ENCODE data around the gene SENP1.
"Not testable (repeated sequence)": the region's sequence is repeated elsewhere in the genome, so short reads cannot be mapped to it uniquely, and the experiment has no call there.

Gene SENP1

DNA sequence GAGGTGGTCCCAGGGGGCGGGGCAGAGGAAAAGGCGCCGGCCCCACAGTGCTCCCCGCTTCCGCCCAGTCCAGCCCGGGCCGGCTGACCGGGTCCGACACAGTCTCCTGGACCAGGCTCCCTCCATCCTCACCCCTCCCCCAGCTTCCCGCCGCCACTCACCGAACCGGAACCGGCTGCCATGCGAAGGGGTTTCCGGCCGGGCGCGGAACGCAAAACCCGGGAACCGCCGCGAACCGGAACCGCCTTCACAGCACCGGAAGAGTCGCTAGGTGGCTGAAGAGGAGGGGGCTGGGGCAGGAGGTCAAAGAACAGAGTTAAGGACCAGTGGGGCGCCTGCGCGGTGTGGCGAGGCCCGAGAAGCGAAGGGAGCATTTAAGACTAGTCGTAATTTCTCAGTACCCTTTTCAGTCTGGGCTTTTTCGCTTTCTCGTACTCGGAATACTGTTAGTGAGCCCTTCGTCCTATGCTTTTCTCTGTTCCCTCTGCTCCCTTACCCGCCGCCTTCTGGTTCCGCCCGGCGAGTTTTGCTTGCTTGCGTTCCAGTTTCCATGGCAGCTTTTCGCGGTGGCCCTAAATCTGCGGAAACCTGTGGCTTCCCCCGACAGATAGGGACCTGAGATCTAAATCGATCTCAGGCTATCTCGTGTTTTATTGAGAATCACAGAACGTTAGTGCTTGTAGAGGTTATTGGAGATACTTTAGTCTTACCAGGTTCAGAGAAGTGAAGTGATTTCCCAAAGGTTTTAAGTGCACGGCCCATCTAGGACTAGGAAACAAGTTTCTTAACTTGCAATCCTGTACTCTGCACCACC lies at the start of gene SENP1:
SENP1 (minus strand) TSS at position 213 of the 814 bp plus-strand sequence. CDS start 4,607 bp downstream, outside the sequence.
- DNase-seq (ENCODE audit: low read depth in 1 of 2, low spot score in 1 of 2) = peak; percentile 79 to 83

DNA sequence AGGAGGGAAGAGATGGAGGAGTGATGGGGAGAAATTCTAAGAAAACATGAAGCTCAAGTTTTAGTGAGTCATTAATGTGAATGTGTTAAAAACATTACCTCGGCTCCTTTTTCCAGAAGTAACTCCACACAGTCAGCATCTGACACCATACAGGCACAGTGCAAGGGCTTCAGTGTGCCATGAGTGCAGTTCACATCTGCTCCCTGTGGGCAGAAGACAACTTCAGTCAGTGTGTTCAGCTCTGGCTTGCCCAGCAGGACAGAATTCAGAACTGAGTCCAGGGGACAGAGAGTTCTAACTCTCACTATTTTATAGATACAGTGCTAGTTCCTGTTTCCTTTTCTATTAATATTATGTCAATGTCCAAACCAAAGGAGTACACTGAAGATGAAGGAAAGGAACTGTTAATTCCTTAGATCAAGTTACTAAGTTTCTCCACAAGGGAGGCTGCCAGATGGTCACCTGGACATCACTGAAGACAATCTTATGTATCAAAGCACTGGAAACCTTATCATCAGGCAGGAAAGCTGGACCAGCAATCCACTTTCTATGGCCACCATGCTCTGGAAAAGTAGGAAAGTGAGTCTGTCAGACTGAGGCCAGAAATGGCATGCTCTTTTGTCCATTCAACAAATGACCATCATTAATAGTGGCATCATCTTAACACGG lies 45.4 kb upstream of the SENP1 start:
- DNase-seq (ENCODE audit: low read depth in 1 of 2, low spot score in 1 of 2) = no peak

DNA sequence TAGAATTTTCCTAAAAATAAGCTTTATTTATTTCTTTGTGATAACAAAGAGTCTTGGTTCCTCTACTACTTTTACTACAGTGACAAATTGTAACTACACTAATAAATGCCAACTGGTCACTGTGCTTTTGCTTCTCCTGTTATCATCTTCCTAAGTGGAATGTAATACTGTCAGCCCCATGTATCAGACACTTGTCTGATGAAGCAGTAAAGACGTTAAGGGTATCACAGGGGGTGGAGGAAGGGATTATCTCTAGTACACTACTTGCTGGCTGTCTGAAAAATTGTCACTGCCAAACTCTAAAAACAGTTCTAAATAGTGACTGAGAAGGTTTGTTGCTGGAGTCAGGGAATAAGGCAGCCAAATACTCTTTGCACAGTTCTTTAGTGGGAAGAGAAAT lies 40.1 kb upstream of the SENP1 start:
- DNase-seq (ENCODE audit: low read depth in 1 of 2, low spot score in 1 of 2) = no peak

DNA sequence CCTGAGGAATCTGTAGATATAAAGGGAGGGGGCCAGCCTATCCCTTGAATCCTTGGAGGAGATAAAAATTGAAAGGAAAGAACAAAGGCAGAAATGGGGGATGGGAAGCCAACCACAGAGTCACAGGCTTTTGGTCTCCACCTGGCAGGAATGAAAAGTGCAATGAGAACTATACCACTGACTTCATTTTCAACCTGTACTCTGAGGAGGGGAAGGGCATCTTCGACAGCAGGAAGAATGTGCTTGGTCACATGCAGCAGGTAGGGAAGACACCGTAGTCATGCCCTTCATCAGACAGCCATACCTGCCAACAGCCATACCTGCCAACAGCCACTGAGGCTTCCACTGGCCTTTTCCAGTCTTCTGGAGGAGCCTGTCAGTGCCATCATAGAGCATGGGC lies 38.0 kb upstream of the SENP1 start:
- no peak for DNase-seq (ENCODE audit: low read depth in 1 of 2, low spot score in 1 of 2)

DNA sequence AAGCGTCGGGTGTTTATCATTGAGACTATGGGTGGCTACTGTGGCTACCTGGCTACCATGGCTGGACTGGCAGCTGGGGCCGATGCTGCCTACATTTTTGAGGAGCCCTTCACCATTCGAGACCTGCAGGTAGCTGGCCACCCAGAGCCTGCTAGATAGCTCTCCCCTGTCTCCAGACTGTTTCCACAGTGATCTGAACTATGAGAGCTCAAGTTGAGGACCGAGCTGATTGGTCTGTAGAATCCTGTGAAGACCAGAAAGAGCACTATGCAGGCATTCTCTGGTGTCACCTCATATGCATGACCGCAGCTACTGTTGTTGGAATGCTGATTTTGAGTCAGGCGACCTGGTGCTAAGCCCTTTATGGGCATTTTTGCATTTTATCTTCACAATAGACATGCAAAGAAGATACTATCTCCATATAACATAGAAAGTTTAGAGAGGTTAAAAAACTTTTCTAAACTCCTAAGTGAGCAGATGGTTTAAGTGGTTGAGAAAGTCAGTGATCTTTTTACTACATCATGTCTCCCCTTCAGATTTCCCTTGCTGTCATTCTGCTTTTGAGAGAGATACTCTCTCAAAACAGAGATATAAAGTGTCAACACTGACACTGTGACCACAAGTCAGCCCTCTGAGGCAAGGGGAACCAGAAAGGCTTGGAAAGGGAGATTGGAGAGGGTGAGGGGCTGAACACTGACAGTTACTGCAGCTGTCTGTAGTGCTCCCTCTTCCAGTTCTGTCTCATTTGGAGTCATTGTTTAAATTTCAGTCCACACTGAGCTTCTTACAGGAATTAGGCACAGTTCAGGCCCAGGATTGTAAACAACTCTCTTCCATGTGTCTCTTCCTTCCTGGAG lies 37.2 kb upstream of the SENP1 start:
- no peak for DNase-seq (ENCODE audit: low read depth in 1 of 2, low spot score in 1 of 2)

DNA sequence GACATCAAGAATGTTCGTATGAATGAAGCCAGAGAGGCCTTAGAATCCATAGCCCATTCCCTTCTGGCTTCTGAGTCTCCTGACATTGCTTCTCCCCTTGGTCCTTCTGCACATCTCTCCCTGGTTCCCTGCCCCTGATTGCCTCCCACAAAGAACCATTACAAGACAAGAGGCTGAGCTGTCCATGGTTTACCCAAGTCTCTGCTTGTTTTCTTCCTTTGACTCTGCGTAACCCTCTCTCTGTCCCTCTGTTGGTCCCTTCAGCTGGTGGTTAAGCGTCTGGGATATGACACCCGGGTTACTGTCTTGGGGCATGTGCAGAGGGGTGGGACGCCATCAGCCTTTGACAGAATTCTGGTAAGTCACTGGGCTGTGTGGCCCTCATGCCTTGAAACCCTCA lies 29.1 kb upstream of the SENP1 start:
- no peak for DNase-seq (ENCODE audit: low read depth in 1 of 2, low spot score in 1 of 2)

DNA sequence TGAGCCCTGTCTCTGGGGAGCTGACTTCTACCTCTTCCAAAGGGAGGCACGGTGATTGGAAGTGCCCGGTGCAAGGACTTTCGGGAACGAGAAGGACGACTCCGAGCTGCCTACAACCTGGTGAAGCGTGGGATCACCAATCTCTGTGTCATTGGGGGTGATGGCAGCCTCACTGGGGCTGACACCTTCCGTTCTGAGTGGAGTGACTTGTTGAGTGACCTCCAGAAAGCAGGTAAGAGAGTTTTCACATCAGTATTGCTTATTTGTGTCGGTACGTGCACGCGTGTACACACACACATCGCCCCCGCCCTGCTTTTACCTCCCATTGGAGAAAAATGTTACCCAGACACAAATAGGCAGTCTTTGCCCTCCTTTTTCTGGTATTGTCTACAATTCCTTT lies 26.9 kb upstream of the SENP1 start:
- DNase-seq (ENCODE audit: low read depth in 1 of 2, low spot score in 1 of 2) = no peak

DNA sequence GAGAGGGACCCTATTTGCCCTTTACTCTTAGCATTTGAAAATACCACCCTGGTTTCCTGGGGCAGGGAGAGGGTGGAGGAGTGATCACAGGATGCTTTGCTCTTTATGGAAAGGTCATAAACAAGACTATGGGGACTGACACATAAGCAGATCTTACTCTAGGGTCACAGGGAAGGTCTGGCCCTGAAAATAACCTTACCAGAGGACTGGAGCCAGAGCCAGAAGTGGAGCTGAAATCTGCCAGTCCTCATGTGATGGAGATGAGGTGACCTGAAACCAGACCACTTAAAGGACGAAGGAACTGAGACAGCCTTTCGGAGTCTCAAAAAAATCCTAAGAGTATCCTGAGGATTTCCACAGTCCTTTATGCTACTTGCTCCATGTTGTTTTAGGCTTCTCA lies 25.6 kb upstream of the SENP1 start:
- DNase-seq (ENCODE audit: low read depth in 1 of 2, low spot score in 1 of 2) = no peak

DNA sequence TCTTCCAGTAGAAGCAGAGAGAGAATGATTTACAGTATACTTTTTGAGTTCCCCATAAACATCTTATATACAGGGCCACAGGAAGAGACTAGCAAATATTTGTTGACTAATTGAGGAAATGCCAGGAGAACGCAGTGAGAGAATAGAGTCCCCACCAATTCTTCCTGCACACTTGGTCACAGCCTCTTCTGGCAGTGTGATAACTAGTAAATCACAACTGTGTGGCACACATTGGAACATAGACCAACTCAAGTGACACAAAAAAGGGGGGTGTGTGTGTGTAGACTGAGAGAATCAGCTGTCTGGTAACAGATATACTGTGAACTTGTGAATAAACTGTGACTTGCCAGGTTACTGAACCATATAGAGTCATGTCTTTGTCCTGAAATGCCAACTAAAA lies 23.5 kb upstream of the SENP1 start:
- DNase-seq (ENCODE audit: low read depth in 1 of 2, low spot score in 1 of 2) = no peak

DNA sequence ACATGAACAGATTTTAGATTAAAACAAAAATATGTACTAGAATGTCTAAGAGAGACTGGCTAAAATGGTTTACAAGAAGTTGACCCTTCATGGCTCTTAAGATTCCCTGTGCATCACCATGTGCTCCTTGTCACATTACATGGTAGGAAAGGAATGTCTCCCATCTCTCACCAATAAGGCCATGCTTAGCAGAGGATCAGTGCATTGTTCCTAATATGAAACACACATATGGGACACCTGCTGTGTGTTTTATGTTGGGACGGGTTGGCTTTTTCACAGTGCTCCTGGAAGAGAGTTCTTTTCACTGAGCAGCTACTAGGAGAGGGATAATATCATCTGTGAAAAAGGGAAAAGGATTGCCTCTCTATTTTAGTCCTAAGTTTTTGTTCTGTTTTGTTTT lies 22.9 kb upstream of the SENP1 start:
- no peak for DNase-seq (ENCODE audit: low read depth in 1 of 2, low spot score in 1 of 2)

DNA sequence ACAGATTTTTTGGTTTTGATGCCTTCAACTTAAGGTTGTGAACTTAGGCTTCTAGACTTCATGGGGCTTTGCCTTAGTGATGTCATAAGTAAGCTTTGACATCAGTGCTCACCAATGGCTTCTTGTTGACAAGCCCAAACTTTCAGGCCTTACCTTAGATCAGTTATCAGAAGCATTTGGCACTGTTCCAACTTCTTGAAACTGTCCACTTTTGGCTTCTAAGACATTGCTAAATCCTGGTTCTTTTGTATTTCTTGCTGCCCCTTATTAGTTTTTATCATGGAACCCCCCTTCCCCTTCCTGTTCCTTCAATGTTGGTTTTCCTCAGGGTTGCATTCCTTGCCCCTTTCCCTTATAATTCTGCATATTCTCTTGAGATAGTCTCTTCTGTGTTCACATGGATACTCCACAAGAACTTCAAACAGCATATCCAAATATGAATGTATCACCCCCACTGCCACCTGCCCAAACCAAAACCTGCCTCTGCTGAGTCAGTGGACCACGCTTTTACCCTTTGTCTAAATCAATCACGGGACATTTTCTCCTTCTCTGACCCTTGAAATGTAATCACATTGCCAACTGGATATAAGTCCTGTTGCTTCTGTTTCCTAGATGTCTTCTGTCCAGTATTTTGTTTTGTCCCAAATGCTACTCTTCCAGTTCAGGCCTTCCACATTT lies 21.2 kb upstream of the SENP1 start:
- no peak for DNase-seq (ENCODE audit: low read depth in 1 of 2, low spot score in 1 of 2)

DNA sequence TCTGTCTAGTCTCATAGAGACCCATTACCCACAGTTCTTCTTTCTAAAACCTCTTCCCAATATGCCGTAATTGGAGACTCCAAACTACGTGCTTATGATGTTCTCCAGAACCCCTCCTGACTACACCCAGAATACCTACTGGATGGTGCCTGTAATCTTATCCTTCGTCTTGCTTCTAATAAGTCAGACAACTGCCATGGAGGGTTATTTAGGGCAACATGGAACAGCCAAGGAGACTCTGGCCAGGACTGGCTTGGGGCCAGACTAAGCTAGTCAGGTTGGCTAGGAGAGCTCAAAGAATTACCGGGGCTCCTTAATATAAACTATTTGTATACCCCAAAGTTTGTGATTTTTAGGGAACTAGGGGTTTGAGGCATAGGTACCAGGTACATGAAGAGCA lies 20.1 kb upstream of the SENP1 start:
- no peak for DNase-seq (ENCODE audit: low read depth in 1 of 2, low spot score in 1 of 2)

DNA sequence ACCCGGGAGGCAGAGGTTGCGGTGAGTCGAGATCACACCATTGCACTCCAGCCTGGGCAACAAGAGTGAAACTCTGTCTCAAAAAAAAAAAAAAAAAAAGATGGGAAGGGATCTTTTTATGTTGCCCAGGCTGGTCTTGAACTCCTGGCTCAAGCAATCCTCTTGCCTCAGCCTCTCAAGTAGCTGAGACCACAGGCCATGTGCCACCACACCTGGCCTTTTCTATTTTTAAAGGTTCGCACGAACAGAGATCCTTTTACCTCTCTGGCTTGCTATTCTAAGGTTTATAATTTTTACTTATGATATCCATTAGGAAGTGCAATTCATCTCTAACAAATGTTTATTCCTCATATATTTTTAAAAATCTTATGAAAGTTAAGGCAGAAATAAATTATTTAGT lies 19.7 kb upstream of the SENP1 start:
- DNase-seq (ENCODE audit: low read depth in 1 of 2, low spot score in 1 of 2) = not testable (repeated sequence)

DNA sequence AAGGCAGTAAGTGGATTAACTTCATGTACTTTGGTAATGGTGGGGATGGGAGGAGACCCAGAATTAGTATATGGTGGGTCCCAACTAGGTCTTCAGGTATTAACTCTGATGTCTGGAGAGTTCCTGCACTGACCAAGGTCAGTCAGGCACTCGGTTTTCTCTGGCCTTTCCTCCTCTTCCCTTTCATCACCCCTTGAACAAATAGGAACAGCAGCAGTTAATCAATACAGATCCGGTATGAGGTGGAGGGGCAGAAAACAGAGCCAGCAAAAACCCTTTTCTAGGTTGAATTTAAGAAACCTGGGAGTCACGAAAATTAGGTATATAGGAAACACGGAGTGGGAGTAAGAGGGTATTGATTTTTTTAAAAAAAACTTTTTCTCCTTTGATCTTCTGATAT lies 17.3 kb upstream of the SENP1 start:
- no peak for DNase-seq (ENCODE audit: low read depth in 1 of 2, low spot score in 1 of 2)

DNA sequence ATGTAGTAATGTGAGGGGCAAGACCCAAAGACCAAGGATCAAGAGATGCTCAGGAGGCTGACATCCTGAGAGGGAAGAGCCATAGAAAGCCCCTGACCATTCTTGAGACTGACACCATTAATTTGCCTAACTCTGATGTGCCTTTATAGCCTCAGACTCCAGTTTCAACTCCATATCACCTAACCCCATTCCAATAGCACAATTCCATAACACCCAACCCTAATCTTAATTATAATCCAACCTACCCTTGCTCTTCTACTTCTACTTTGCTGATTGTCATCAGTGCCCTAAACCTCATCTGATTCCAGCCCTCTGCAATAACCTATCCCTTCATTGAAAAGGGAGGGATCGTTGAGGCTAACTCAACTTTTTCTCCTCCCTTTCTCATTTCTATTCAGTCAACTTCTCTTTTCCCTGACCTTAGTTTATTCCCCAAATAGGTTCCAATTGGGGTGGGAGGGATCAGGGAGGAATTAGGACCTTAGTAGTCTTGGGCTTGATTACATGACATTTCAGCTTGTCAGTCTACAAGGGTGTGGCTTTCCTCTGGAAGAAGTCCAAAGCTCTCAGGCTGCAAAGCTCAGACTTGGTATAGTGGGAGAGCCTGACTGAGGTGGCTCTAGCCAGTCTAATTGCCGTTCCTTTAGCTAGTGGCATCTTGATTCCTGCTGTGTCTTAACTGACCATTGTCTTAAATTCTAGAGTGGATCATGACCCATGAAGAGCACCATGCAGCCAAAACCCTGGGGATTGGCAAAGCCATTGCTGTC lies 16.4 kb upstream of the SENP1 start:
- no peak for DNase-seq (ENCODE audit: low read depth in 1 of 2, low spot score in 1 of 2)

DNA sequence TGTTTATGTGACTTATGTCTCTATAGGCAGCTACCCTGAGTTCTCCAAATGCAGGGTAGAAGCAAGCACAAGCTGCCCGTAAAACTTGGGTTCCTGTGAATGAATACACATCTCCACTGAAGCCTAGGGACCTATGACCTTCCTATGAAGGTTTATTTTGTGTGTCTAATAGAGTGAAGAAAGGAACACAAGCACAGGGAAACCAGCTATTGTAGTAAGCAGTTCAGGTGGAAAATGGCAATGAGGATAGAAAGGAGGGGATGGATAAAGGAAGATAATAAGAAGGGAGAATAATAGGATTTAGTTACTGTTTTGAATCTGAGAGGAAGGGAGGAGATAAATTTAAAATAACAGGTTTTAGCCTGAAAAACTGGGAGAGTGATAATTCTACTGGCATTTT lies 15.6 kb upstream of the SENP1 start:
- DNase-seq (ENCODE audit: low read depth in 1 of 2, low spot score in 1 of 2) = no peak

DNA sequence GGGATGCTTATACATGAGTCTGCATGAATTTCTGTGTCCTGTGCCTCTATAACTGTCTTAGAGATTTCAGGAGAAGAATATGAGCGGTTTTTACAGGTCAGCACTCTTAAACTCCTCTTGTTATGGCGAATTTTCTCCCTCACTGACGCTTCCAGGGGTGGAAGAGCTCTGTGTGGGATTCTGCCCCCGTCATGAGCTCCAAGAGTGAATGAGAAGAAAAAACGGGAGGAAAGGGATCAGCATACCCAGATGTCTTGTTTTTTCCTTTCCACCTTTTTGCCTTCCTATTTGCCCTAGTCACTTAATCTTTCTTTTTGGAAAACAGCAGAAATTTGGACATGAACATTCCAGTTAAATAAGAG lies 13.9 kb upstream of the SENP1 start:
- DNase-seq (ENCODE audit: low read depth in 1 of 2, low spot score in 1 of 2) = no peak

DNA sequence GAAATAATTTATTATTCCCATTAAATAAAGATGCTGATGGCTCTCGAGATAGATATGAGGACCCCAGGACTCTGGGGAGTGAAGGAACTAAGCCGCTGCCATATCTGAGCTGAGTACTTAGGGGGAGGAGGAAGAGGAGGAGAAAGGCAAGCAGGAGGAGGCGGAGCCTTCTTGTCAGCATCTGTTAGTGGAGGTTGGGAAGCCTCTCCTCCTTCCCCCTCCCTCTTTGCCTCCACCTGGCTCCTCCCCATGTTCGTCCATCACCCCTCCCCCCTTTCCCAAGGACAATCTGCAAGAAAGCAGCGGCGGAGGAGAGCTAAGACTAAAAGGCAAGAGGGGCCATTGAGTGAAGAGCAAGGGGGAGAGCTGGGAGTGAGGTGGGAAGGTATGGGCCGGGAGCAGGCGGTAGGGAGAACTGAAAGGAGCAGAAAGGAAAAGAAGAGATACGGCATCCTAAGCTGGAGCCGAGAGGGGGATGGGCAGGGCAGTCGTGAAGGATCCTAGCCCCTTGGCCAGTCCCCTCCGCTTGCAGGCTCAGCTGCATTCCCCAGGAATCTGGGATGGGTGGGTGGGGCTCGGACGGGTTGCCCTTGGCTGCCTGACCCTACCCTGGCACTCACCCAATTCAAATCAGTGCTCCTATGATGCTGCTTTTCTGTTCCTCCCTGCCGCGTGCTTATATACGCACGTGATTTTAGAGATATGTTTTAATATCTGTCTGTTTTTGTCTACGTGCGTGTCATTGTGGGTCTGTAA lies 13.4 kb upstream of the SENP1 start, which contains the start of gene PFKM:
PFKM (plus strand) TSS at position 287 of the 756 bp plus-strand sequence. CDS start 3,411 bp downstream, outside the sequence.
- peak; percentile 22 to 32 for DNase-seq (ENCODE audit: low read depth in 1 of 2, low spot score in 1 of 2)

DNA sequence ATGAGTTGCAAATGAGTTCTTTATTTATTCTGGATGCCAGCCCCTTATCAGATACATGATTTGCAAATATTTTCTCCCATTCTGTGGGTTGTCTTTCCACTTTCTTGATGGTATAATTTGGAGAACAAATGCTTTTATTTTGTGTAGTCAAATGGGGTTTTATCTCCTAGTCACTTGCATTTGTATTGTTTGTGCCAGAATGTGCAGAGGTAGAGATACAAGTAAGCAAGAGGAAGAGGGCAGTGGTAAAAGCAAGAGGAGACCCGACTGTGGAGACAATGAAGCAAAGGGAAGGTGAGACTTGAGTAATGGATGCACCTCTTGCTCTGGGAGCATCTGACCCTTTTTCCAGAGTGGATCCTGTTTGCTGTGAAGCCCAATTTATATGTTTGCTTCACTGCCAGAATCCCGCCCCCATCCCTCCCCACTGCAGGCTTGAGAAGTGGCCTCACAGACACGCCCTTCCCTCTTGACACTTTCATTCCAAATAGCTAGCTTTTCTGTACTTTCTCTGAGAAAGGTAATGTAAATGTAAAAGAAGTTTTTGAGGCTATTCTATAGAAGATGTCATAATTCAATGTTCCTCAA lies 12.5 kb upstream of the SENP1 start:
- DNase-seq (ENCODE audit: low read depth in 1 of 2, low spot score in 1 of 2) = no peak

All from activated T-helper 1 cell treated with anti-CD3 and anti-CD28 coated beads, Interleukin-2, amount 50 U/mL, for 16 hours (primary cell).